ENCODE results near the gene ATP5F1B. TPM values are rescaled to one million over a fixed set of nuclear protein-coding genes. Genes with fewer than 3 reads are reported as not detected.
A peak's percentile ranks its signal among the peaks of the same experiment; 100 is the strongest.

The ATP5F1B gene
- total and polyA plus RNA-seq, 2 of the 13 experiments (the other 11 are each of a cell fraction or from before 2014, with no cell fraction given): 1,051 to 1,180 TPM

DNA sequence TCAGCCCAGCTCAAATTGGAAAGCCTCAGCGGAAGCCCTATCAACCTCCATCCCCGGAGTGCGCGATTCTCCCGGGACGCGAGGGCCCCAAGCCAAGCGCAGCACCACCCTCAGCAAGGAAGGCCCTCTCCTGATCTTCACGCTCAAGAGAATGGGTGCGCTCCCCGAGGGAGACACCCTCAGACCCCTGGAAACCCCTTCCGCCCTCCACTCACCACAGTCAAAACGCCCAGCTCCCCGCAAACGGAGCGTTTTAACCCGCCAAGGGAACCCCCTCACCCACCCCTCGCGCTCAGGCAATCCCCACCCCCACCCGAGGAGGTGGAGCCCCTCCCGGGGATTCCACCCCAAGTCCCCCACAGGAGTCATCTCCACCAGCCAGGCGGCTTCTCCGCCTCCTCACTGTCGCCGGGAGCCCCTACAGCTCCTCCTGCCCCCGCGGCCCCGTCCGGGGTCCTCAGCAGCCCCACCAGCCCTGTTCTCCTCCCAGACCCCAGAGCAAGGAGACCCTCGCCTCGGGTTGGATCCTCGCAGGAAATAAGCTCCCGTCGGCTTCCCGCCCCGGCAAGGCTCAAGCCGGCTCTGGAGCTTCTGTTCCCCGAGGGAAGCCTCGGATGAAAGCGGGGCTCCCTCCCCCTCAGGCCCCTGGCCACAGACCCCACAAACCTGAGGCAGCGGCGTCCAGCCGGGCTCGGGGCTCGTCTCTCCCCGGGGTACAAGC is 16.2 kb downstream of the ATP5F1B start (continued):
- TF ChIP-seq, protein P1, sequence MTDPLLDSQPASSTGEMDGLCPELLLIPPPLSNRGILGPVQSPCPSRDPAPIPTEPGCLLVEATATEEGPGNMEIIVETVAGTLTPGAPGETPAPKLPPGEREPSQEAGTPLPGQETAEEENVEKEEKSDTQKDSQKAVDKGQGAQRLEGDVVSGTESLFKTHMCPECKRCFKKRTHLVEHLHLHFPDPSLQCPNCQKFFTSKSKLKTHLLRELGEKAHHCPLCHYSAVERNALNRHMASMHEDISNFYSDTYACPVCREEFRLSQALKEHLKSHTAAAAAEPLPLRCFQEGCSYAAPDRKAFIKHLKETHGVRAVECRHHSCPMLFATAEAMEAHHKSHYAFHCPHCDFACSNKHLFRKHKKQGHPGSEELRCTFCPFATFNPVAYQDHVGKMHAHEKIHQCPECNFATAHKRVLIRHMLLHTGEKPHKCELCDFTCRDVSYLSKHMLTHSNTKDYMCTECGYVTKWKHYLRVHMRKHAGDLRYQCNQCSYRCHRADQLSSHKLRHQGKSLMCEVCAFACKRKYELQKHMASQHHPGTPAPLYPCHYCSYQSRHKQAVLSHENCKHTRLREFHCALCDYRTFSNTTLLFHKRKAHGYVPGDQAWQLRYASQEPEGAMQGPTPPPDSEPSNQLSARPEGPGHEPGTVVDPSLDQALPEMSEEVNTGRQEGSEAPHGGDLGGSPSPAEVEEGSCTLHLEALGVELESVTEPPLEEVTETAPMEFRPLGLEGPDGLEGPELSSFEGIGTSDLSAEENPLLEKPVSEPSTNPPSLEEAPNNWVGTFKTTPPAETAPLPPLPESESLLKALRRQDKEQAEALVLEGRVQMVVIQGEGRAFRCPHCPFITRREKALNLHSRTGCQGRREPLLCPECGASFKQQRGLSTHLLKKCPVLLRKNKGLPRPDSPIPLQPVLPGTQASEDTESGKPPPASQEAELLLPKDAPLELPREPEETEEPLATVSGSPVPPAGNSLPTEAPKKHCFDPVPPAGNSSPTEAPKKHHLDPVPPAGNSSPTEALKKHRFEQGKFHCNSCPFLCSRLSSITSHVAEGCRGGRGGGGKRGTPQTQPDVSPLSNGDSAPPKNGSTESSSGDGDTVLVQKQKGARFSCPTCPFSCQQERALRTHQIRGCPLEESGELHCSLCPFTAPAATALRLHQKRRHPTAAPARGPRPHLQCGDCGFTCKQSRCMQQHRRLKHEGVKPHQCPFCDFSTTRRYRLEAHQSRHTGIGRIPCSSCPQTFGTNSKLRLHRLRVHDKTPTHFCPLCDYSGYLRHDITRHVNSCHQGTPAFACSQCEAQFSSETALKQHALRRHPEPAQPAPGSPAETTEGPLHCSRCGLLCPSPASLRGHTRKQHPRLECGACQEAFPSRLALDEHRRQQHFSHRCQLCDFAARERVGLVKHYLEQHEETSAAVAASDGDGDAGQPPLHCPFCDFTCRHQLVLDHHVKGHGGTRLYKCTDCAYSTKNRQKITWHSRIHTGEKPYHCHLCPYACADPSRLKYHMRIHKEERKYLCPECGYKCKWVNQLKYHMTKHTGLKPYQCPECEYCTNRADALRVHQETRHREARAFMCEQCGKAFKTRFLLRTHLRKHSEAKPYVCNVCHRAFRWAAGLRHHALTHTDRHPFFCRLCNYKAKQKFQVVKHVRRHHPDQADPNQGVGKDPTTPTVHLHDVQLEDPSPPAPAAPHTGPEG (CRISPR knock-in tag; IDR thresholded peaks at IDR 0.05): no peak
- peak; percentile 74 for TF ChIP-seq AGO2 (optimal IDR thresholded peaks at IDR 0.05; ENCODE audit: low read depth, low read length)
- TF ChIP-seq ZNF816 (CRISPR knock-in tag; IDR thresholded peaks at IDR 0.05; ENCODE audit: borderline replicate concordance): no peak
- no peak for TF ChIP-seq POLR2AphosphoS5 (IDR thresholded peaks at IDR 0.05; ENCODE audit: low read depth, low read length)
- no peak for TF ChIP-seq MBD4 (IDR thresholded peaks at IDR 0.05; ENCODE audit: borderline replicate concordance, low read length)
- TF ChIP-seq, protein P2, sequence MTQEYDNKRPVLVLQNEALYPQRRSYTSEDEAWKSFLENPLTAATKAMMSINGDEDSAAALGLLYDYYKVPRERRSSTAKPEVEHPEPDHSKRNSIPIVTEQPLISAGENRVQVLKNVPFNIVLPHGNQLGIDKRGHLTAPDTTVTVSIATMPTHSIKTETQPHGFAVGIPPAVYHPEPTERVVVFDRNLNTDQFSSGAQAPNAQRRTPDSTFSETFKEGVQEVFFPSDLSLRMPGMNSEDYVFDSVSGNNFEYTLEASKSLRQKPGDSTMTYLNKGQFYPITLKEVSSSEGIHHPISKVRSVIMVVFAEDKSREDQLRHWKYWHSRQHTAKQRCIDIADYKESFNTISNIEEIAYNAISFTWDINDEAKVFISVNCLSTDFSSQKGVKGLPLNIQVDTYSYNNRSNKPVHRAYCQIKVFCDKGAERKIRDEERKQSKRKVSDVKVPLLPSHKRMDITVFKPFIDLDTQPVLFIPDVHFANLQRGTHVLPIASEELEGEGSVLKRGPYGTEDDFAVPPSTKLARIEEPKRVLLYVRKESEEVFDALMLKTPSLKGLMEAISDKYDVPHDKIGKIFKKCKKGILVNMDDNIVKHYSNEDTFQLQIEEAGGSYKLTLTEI (CRISPR knock-in tag; conservative IDR thresholded peaks at IDR 0.05): no peak
- TF ChIP-seq ZNF879 (CRISPR knock-in tag; IDR thresholded peaks at IDR 0.05): no peak
- TF ChIP-seq ZNF446 (CRISPR knock-in tag; IDR thresholded peaks at IDR 0.05): no peak
- no peak for TF ChIP-seq ZNF296 (CRISPR knock-in tag; conservative IDR thresholded peaks at IDR 0.05)
- peak; percentile 45 for TF ChIP-seq PHF8 (CRISPR knock-in tag; IDR thresholded peaks at IDR 0.05)
- TF ChIP-seq KDM5B (CRISPR knock-in tag; IDR thresholded peaks at IDR 0.05; ENCODE audit: borderline replicate concordance): peak; percentile 5; the same call in 1 of the 2 replicates
- TF ChIP-seq ATF1 (CRISPR knock-in tag; IDR thresholded peaks at IDR 0.05): no peak
- TF ChIP-seq TBX2 (CRISPR knock-in tag; IDR thresholded peaks at IDR 0.05; ENCODE audit: borderline replicate concordance): peak; percentile 32; the same call in 1 of the 2 replicates
- no peak for TF ChIP-seq HOXD1 (CRISPR knock-in tag; IDR thresholded peaks at IDR 0.05)
- TF ChIP-seq CSRNP1 (CRISPR knock-in tag; IDR thresholded peaks at IDR 0.05): no peak
- no peak for TF ChIP-seq ZNF331 (CRISPR knock-in tag; IDR thresholded peaks at IDR 0.05)
- TF ChIP-seq ZNF850 (CRISPR knock-in tag; conservative IDR thresholded peaks at IDR 0.05): no peak
- TF ChIP-seq SNRNP70 (IDR thresholded peaks at IDR 0.05; ENCODE audit: low read depth, low read length): no peak
- TF ChIP-seq ZNF564 (CRISPR knock-in tag; IDR thresholded peaks at IDR 0.05): 0 out of 2 replicates have a peak, but pooled peaks have one; percentile 65
- TF ChIP-seq SRSF4 (IDR thresholded peaks at IDR 0.05; ENCODE audit: low read depth, low read length, poor library complexity, severe bottlenecking): no peak
- TF ChIP-seq ARID2 (CRISPR knock-in tag; IDR thresholded peaks at IDR 0.05; ENCODE audit: borderline replicate concordance): no peak
- 0 out of 2 replicates have a peak, but pooled peaks have one; percentile 66 for TF ChIP-seq ZNF558 (CRISPR knock-in tag; IDR thresholded peaks at IDR 0.05; ENCODE audit: borderline replicate concordance)

Measured in HepG2 (cell line).